Subcutaneous preadipocyte (primary cell): Measurements from ENCODE around the gene GAGE10. TPM values are rescaled to one million over a fixed set of nuclear protein-coding genes. Genes with fewer than 3 reads are reported as not detected.

ENCODE experiments used
- total RNA-seq: library from RNA; depleted of rRNA; stranded (reverse); fragments of >200 nt; gene quantifications from 2 replicates; pipeline ENCODE4 v1.2.3, GENCODE V29; 2012

The GAGE10 gene, protein sequence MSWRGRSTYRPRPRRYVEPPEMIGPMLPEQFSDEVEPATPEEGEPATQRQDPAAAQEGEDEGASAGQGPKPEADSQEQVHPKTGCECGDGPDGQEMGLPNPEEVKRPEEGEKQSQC
- not detected in 2 replicates for total RNA-seq

DNA sequence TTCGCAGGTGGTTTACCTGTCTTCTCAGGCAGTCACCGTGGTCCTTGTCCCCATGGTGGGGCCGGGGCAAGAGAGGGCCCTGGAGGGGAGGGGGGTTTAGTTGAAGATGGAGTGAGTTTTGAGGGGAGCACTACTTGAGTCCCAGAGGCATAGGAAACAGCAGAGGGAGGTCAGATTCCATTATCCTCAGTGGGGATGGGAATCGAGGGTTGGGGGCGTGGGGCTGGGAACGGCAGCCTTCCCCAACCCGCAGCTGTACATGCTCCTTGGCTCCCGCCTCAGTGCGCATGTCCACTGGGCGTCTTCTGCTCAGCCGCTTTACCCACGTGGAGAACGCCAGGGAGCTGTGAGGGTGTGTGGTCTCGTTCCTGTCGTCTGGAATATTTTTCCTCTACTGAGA, at the start of gene GAGE10:
TSS of gene GAGE10 (plus strand) at position 301 of the 400 bp plus-strand sequence. CDS start 1,214 bp downstream, outside the sequence.

DNA sequence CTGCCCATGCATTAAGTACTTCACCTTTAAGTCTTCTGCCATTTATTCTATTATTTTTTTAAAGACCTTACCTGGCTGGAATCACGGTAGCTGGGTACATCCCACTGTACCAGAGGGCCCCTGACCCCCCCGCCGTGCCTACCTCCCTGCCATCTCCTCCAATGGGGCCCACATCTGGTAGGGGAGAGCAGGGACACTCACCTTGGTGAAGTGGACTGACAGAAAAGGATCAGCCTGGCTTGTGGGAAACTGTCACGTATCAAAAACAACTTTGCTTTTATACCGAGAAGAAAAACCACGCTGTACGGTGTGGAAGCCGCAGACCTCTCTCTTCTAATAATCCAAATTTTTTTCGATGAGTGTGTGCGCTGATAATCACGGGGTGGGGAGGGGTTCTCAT, 39.0 kb upstream of the GAGE10 start, which contains the start of gene FOXP3:
TSS of gene FOXP3 (minus strand) at position 251 of the 400 bp plus-strand sequence. CDS start 6,205 bp downstream, outside the sequence.

DNA sequence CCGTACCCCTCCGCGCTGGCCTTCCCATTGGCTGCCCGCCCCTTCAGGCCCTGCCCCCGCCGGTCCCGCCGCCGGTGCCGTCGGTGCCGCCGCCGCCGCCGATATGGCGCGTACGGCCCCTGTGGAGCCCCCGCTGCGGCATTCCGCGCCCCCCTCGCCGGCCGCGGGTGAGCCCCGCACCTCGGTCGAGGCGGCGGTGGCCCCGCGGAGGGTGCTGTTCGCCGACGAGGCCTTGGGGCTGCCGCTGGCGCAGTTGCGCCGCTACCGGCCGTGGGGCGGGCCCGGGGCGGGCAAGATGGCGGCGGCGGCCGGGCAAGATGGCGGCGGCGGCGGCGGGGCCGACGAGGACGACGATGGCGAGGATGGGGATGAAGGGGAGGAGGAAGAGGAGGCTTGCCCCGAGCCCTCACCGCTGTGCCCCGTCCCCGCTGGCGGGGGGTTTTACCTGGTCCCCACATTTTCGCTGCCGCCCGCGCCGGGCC, 33.6 kb upstream of the GAGE10 start, which contains the start of gene PPP1R3F:
TSS of gene PPP1R3F (plus strand) at position 27 of the 482 bp plus-strand sequence. CDS start at position 104, 77 bp downstream.

DNA sequence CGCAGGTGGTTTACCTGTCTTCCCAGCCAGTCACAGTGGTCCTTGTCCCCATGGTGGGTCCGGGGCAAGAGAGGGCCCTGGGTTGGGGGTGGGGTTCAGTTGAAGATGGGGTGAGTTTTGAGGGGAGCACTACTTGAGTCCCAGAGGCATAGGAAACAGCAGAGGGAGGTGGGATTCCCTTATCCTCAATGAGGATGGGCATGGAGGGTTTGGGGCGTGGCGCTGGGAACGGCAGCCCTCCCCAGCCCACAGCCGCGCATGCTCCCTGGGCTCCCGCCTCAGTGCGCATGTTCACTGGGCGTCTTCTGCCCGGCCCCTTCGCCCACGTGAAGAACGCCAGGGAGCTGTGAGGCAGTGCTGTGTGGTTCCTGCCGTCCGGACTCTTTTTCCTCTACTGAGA, 18.3 kb downstream of the GAGE10 start, which contains the start of gene GAGE12J:
TSS of gene GAGE12J (plus strand) at position 301 of the 400 bp plus-strand sequence. CDS start 1,157 bp downstream, outside the sequence.

DNA sequence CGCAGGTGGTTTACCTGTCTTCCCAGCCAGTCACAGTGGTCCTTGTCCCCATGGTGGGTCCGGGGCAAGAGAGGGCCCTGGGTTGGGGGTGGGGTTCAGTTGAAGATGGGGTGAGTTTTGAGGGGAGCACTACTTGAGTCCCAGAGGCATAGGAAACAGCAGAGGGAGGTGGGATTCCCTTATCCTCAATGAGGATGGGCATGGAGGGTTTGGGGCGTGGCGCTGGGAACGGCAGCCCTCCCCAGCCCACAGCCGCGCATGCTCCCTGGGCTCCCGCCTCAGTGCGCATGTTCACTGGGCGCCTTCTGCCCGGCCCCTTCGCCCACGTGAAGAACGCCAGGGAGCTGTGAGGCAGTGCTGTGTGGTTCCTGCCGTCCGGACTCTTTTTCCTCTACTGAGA, 27.8 kb downstream of the GAGE10 start, which contains the start of gene GAGE13:
TSS of gene GAGE13 (plus strand) at position 301 of the 400 bp plus-strand sequence. CDS start 1,156 bp downstream, outside the sequence.

Other genes starting within 250 kb of the GAGE10 start
- gene CCDC120, start 244.6 kb upstream of the GAGE10 start, total RNA-seq, result 0.37 and 0.39 TPM in 2 replicates
- gene PRAF2, start 229.6 kb upstream of the GAGE10 start, total RNA-seq, result 13.5 and 15.4 TPM in 2 replicates
- 52.8 and 62.8 TPM in 2 replicates for gene WDR45, start 223.8 kb upstream of the GAGE10 start, total RNA-seq
- gene GPKOW, start 179.9 kb upstream of the GAGE10 start, total RNA-seq, result 10.7 and 14.9 TPM in 2 replicates
- gene MAGIX, start 140.9 kb upstream of the GAGE10 start, total RNA-seq, result 0.73 and 0.98 TPM in 2 replicates
- gene PLP2, start 131.7 kb upstream of the GAGE10 start, total RNA-seq, result 49.5 and 73.1 TPM in 2 replicates
- gene PRICKLE3, start 117.3 kb upstream of the GAGE10 start, total RNA-seq, result 7.0 and 7.6 TPM in 2 replicates
- gene SYP, start 103.5 kb upstream of the GAGE10 start, total RNA-seq, result 0.20 and 0.37 TPM in 2 replicates
- gene CACNA1F, start 70.3 kb upstream of the GAGE10 start, total RNA-seq, result not detected in 2 replicates
- gene CCDC22, start 68.2 kb upstream of the GAGE10 start, total RNA-seq, result 13.6 and 17.8 TPM in 2 replicates
- 0.37 TPM in 1 of 2 replicates, not detected in the other for gene FOXP3, start 38.9 kb upstream of the GAGE10 start, total RNA-seq
- 1.6 and 1.8 TPM in 2 replicates for gene PPP1R3F, start 33.9 kb upstream of the GAGE10 start, total RNA-seq
- not detected in 2 replicates for gene GAGE12J, start 18.4 kb downstream of the GAGE10 start, total RNA-seq
- gene GAGE13, start 27.9 kb downstream of the GAGE10 start, total RNA-seq, result not detected in 2 replicates
- not detected in 2 replicates for gene GAGE12C, start 228.5 kb downstream of the GAGE10 start, total RNA-seq
- not detected in 2 replicates for gene GAGE12D, start 238.1 kb downstream of the GAGE10 start, total RNA-seq
- gene GAGE12E, start 247.6 kb downstream of the GAGE10 start, total RNA-seq, result not detected in 2 replicates